ENCODE data around the gene DDX41.
"Not testable (repeated sequence)": the region's sequence is repeated elsewhere in the genome, so short reads cannot be mapped to it uniquely, and the experiment has no call there.

Gene DDX41

GRCh38 chr5:177497292-177498012 lies 19.3 kb downstream of the DDX41 start, which contains the start of gene PDLIM7:
Gene PDLIM7, minus strand, starts transcription at chr5:177497604. Its CDS starts 1,092 bp downstream, at chr5:177496512.
- peak; percentile 95 to 98 for DNase-seq

GRCh38 chr5:177496727-177497291 lies 20.0 kb downstream of the DDX41 start:
- no peak for DNase-seq

- DNase-seq = no peak
These were observed 20.6 kb downstream of the DDX41 start for GRCh38 chr5:177496070-177496726.

GRCh38 chr5:177495243-177496060 lies 21.3 kb downstream of the DDX41 start:
- no peak for DNase-seq

GRCh38 chr5:177494346-177495195 lies 22.2 kb downstream of the DDX41 start:
- peak in 1 of 2 donors; percentile 30 for DNase-seq

- no peak for DNase-seq
These were observed 22.9 kb downstream of the DDX41 start for GRCh38 chr5:177493795-177494345.

- no peak for DNase-seq
These were observed 23.9 kb downstream of the DDX41 start for GRCh38 chr5:177492841-177493240.

- DNase-seq = no peak
These were observed 24.6 kb downstream of the DDX41 start for GRCh38 chr5:177491983-177492746.

- peak; percentile 29 to 50 for DNase-seq
These were observed 25.3 kb downstream of the DDX41 start for GRCh38 chr5:177491429-177491945.

GRCh38 chr5:177490992-177491391 lies 25.8 kb downstream of the DDX41 start:
- DNase-seq = no peak

GRCh38 chr5:177490311-177490991 lies 26.3 kb downstream of the DDX41 start:
- DNase-seq = no peak

- no peak for DNase-seq
These were observed 27.5 kb downstream of the DDX41 start for GRCh38 chr5:177489119-177489716.

GRCh38 chr5:177487975-177488374 lies 28.8 kb downstream of the DDX41 start:
- DNase-seq = no peak

GRCh38 chr5:177487144-177487543 lies 29.6 kb downstream of the DDX41 start:
- no peak for DNase-seq

- no peak for DNase-seq
These were observed 30.5 kb downstream of the DDX41 start for GRCh38 chr5:177486256-177486655.

- DNase-seq = not testable (repeated sequence)
These were observed 31.0 kb downstream of the DDX41 start for GRCh38 chr5:177485753-177486152.

GRCh38 chr5:177484902-177485549 lies 31.7 kb downstream of the DDX41 start:
- no peak for DNase-seq

GRCh38 chr5:177483994-177484901 lies 32.5 kb downstream of the DDX41 start:
- no peak for DNase-seq

Measured in stimulated activated CD4-positive, alpha-beta T cell treated with anti-CD3 and anti-CD28 coated beads, Interleukin-2, amount 100 ng/mL, for 24 hours (primary cell).